NCI-H510A treated with DMSO at 0.1 percent for 48 hours (cell line): ENCODE data around the gene DARS1.
"Not testable (repeated sequence)": the region's sequence is repeated elsewhere in the genome, so short reads cannot be mapped to it uniquely, and the experiment has no call there.

Experiments
- DNase-seq: peaks from one replicate; lab custom pipeline; 2025; lab: John Stamatoyannopoulos, UW

Gene DARS1

DNA sequence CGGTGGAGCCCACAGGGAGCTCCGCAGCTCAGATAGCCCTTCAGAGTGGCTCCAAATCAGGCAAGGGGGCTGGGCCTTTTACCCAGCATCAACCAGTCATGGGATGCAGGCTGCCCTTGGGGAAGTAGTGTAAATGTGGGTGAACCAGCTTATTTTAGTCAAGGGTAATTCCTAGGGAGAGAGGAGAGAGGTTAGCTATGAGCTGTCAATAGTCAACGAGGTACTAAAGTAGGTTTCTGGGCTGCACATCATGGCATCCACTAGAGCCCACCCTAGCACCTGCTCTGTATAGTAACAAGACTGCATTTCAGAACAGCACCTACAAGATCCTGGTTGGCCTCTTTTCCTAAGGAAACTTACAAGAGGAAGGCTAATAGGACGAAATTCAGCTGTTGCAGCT lies 99.7 kb downstream of the DARS1 start:
- DNase-seq = no peak

DNA sequence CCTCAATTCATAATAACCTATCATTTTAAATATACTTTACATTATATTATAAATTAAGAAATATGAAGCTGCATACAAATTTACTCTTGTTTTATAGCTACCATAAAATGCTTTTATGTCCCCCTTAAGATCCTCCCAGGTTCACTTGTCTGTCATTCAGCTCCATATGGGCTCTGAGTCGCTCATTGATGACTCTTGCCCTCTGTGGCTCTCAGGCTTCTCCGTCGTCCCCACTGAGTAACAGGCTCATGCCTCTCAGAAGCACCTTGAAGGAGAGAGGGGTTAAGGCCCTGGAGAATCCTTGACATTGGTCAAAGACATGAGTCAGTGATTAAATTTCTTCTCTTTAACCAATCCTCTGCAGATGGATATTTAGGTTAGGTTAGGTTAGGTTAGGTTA lies 103.0 kb downstream of the DARS1 start:
- no peak for DNase-seq

DNA sequence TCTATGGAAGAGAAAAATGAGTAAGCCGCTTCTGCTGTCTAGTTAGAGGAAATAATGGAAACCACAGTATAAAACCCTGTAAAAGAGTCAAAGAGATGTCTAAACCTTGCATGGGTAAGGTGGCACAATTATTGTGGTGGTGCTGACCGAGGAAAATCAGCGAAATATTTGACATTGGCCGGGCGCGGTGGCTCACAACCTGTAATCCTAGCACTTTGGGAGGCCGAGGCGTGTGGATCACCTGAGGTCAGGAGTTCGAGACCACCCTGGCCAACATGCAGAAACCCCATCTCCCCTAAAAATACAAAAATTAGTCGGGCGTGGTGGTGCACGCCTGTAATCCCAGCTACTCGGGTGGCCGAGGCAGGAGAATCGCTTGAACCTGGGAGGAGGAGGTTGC lies 108.7 kb downstream of the DARS1 start:
- not testable (repeated sequence) for DNase-seq

DNA sequence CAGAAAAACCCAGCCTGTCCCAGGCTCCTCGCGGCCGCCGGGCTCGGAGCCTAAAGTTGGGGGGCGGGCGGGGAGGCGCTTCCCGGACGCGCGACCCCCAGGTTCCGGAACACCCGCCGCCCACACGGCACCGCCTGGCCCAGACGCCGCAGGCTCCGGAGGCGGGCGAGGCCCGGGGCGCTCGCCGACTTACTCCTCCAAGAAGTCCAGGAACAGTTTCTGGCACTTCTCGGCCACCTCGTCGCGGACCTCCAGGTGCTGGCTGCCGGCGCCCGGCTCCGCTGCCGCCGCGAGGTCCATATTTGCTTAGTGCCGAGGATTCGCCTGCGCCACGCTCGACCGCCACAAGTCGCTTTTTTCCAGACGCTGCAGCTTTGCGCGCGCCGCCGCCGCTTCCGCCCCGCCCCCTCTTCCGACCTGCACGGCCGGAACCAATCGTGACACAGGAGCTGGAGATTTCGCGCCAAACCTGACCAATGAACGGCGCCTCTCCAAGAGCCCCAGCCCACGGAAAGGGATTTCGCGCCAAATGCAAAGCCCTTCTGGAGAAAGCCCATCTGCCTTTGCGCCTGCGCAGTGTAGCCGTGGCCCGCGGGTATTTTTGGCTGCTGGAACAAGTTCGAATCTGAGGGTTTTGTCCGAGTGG lies 109.2 kb downstream of the DARS1 start, which contains the start of gene MCM6:
Gene MCM6 (minus strand): TSS at position 378 of the 646 bp plus-strand sequence. CDS start 78 bp downstream, at position 300.
- peak; percentile 96 for DNase-seq

DNA sequence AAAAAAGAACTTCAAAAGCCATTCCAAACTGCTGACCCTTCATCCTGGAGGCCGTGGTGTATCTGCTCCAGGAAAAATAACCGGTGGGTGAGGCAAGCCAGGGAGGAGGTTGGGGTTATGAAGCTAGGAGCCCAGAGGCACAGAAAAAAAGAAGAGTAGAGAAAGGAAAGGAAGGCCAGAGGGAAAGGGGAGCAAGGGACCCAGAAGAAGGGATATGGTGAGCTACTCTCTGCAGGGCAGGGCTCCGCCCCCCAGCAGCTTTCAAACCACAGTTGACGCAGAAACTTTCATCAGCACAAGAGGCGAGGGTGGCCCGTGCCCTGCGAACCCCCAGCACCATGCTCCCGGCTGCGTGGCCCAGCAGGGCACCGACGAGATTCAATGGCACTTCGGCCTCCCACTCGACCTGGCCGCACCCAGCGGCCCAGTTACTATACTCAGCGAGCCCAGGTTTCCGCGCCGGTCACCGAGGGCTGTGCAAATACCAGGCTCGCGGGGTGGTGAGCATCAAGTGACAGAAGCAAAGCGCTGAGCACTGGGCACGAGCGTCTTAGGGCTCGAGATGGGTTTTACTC lies 109.8 kb downstream of the DARS1 start:
- peak; percentile 38 for DNase-seq

DNA sequence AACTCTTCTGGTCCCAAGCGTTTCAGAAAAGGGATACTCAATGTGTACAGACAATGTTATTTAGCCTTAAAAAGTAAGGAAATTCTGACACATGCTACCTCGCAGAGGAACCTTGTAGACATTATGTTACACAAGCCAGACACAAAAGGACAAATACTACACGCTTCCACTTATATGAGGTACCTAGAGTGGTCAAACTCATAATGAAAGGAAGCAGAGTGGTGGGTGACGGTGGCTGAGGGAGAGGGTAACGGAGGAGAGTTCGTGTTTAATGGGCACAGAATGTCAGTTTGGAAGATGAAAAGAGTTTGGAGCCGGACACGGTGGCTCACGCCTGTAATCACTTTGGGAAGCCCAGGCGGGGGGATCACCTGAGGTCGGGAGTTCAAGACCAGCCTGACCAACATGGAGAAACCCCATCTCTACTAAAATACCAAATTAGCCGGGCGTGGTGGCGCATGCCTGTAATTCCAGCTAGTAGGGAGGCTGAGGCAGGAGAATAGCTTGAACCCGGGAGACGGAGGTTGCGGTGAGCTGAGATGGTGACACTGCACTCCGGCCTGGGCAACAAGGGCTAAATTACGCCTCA lies 110.6 kb downstream of the DARS1 start:
- no peak for DNase-seq

DNA sequence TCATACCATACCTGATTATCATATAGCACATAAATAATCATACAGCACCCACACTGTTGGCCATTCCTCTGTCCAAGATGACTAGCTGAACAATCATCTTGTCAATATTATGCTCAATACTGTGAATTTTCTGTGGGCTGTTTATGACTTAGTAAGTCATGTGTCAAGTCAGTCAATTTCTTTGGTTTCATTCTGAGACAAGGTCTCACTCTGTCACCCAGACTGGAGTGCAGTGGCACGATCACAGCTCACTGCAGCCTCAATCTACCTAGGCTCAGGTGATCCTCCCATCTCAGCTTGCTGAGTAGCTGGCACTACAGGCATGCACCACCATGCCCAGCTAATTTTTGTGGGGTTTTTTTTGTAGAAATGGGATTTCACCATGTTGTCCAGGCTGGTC lies 114.9 kb downstream of the DARS1 start:
- DNase-seq = no peak

DNA sequence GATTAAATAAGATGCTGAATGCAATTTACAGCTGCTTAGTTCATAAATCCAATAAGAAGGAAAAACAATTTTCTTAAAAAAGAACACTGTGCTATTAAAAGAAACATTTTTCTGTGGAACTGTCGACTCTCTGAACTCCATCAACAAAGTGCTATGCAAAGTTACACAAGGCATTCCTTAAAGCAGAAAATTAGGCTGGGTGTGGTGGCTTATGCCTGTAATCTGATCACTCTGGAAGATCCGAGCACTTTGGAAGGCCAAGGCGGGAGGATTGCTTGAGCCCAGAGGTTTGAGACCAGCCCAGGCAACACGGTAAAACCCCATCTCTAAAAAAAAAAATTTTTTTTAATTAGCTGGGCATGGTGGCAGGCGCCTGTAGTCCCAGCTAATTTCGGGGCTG lies 122.2 kb downstream of the DARS1 start:
- DNase-seq = no peak

DNA sequence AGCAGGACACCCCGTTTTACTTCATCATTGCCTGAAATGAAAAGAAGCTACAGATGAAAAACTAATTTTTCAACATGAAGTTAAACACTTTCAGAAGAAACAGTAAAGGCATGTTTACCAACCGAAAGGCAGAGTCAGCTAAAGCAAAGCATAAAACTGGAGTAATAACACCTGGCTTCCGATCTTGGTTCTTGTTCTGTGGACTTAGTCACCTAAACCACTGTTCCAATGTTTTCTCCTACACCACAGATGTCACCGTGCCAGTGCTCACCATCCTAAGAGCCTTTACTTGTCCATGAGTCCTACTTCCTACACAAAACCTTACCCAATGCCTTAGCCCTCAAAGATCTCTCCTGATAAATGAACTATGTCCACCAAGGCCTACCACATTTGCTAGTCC lies 122.7 kb downstream of the DARS1 start:
- no peak for DNase-seq
